Loucy (cell line): ENCODE data around the gene POLR2B.
"Not testable (repeated sequence)": the region's sequence is repeated elsewhere in the genome, so short reads cannot be mapped to it uniquely, and the experiment has no call there.

Experiments
- H2AFZ ChIP-seq: fragments of 200-600 bp; sonication (generic); 2 replicates; pipeline ENCODE4 v1.6.0; 2016; ENCODE audit warnings: antibody characterized with exemption, mild to moderate bottlenecking, low read length, moderate library complexity
- H3F3A ChIP-seq: fragments of 200-600 bp; 2 replicates; pipeline ENCODE4 v1.6.0; 2016; ENCODE audit warnings: antibody characterized with exemption, low read depth, mild to moderate bottlenecking
- H3K27me3 ChIP-seq: fragments of 200-600 bp; sonication (generic); 2 replicates; pipeline ENCODE4 v1.6.1; 2014; ENCODE audit warnings: low read length, mild to moderate bottlenecking; ENCODE audit not compliant: insufficient read depth, poor library complexity, severe bottlenecking
- H3K36me3 ChIP-seq: fragments of 200-600 bp; sonication (generic); 2 replicates; pipeline ENCODE4 v1.6.1; 2016; ENCODE audit warnings: low read length; ENCODE audit not compliant: insufficient read depth
- H3K4me1 ChIP-seq: fragments of 200-600 bp; sonication (generic); 2 replicates; pipeline ENCODE4 v1.5.1; 2014; ENCODE audit warnings: low read length, mild to moderate bottlenecking; ENCODE audit not compliant: insufficient read depth, poor library complexity, severe bottlenecking
- H3K4me2 ChIP-seq: fragments of 200-600 bp; sonication (generic); 2 replicates; pipeline ENCODE4 v1.6.0; 2014; ENCODE audit warnings: antibody characterized with exemption, low read length, low read depth, mild to moderate bottlenecking; ENCODE audit not compliant: poor library complexity, severe bottlenecking
- H3K4me3 ChIP-seq: fragments of 200-600 bp; sonication (generic); 2 replicates; pipeline ENCODE4 v1.5.1; 2014; ENCODE audit warnings: low read length, mild to moderate bottlenecking, mixed read lengths; ENCODE audit not compliant: poor library complexity, severe bottlenecking
- H3K79me2 ChIP-seq: fragments of 200-600 bp; sonication (generic); 2 replicates; pipeline ENCODE4 v1.6.1; 2014; ENCODE audit warnings: low read length; ENCODE audit not compliant: insufficient read depth
- H3K9ac ChIP-seq: fragments of 200-600 bp; sonication (generic); 2 replicates; pipeline ENCODE4 v1.6.0; 2014; ENCODE audit warnings: mild to moderate bottlenecking, low read depth, low read length, moderate library complexity; ENCODE audit not compliant: poor library complexity, severe bottlenecking
- H3K9me2 ChIP-seq: fragments of 200-600 bp; sonication (generic); replicated peaks from 2 replicates; pipeline ENCODE4 v1.6.1; 2016; ENCODE audit warnings: low read depth, low read length, mixed read lengths
- H3K9me3 ChIP-seq: fragments of 200-600 bp; sonication (generic); 2 replicates; pipeline ENCODE4 v1.6.1; 2014; ENCODE audit warnings: mild to moderate bottlenecking, antibody characterized with exemption, low read length, low read depth; ENCODE audit not compliant: insufficient read depth
- H4K20me1 ChIP-seq: fragments of 200-600 bp; sonication (generic); 2 replicates; pipeline ENCODE4 v1.6.0; 2014; ENCODE audit warnings: antibody characterized with exemption, low read length, mild to moderate bottlenecking; ENCODE audit not compliant: insufficient read depth, poor library complexity, severe bottlenecking
- EZH2phosphoT487 ChIP-seq: fragments of 200-600 bp; IDR thresholded peaks from 2 replicates; pipeline ENCODE4 v1.6.1; 2018; ENCODE audit warnings: antibody characterized with exemption, mild to moderate bottlenecking, moderate library complexity, borderline replicate concordance
- TF ChIP-seq, protein P1 (sequence below): fragments of 200-600 bp; sonication (generic); conservative IDR thresholded peaks from 2 replicates; pipeline ENCODE4 v1.5.1; 2014; ENCODE audit warnings: mild to moderate bottlenecking, antibody characterized with exemption, low read length

The POLR2B gene

DNA sequence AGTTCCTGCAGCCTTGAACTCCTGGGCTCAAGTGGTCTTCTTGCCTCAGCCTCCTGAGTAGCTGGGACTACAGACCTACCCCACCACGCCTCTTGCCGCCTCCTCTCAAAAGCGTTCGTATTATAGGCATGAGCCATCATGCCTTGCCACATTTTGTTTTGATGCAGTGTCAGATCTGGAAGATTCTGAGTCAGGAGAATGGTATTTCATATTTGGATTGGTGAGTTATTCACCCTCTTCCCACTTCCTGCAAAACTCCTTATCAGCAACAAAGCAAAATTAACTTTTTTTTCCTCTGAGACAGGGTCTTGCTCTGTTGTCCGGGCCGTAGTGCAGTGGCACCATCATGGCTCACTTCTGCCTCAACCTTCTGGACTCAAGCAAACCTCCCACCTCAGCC lies 41.4 kb upstream of the POLR2B start:
- H3K9me2 ChIP-seq, result no peaks in the 10 kb centered on the region
- TF ChIP-seq EZH2phosphoT487, result no peak
- TF ChIP-seq, protein P1, sequence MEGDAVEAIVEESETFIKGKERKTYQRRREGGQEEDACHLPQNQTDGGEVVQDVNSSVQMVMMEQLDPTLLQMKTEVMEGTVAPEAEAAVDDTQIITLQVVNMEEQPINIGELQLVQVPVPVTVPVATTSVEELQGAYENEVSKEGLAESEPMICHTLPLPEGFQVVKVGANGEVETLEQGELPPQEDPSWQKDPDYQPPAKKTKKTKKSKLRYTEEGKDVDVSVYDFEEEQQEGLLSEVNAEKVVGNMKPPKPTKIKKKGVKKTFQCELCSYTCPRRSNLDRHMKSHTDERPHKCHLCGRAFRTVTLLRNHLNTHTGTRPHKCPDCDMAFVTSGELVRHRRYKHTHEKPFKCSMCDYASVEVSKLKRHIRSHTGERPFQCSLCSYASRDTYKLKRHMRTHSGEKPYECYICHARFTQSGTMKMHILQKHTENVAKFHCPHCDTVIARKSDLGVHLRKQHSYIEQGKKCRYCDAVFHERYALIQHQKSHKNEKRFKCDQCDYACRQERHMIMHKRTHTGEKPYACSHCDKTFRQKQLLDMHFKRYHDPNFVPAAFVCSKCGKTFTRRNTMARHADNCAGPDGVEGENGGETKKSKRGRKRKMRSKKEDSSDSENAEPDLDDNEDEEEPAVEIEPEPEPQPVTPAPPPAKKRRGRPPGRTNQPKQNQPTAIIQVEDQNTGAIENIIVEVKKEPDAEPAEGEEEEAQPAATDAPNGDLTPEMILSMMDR, result no peak

DNA sequence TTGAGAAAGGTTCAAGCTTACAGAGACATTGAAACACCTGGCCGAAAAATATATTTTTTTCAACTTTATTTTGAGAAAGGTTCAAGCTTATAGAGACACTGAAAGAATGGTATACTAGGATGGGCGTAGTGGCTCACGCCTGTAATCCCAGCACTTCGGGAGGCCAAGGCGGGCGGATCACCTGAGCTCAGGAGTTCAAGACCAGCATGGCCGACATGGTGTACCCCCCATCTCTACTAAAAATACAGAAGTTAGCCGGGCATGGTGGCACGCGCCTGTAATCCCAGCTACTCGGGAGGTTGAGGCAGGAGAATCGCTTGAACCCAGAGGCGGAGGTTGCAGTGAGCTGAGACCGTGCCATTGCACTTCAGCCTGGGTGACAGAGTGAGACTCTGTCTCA lies 38.9 kb upstream of the POLR2B start:
- H3K79me2 ChIP-seq, H3K27me3 ChIP-seq, H3K9me3 ChIP-seq, H3K9ac ChIP-seq, H3K4me3 ChIP-seq, H3K9me2 ChIP-seq, H2AFZ ChIP-seq, H4K20me1 ChIP-seq, H3K4me1 ChIP-seq, H3F3A ChIP-seq, H3K4me2 ChIP-seq: not testable (repeated sequence)
- H3K36me3 ChIP-seq, result peaks cover 16% of the 10 kb centered on the region; the same call in 1 of the 2 replicates

More for the DNA sequence above, 41.4 kb upstream of the POLR2B start:
- peaks cover 3% of the 10 kb centered on the region; the same call in 1 of the 2 replicates for H3F3A ChIP-seq
- H3K4me1 ChIP-seq, result peaks cover 2% of the 10 kb centered on the region
- H3K27me3 ChIP-seq, result no peaks in the 10 kb centered on the region
- H3K79me2 ChIP-seq, result peaks cover 8% of the 10 kb centered on the region
- no peak overlapping the region for H3K4me2 ChIP-seq
- H3K36me3 ChIP-seq, result peaks cover 34% of the 10 kb centered on the region
- no peak overlapping the region for H3K4me3 ChIP-seq
- peaks cover 10% of the 10 kb centered on the region for H4K20me1 ChIP-seq
- H2AFZ ChIP-seq, result no peak overlapping the region
- H3K9me3 ChIP-seq, result no peaks in the 10 kb centered on the region
- H3K9ac ChIP-seq, result no peak overlapping the region

DNA sequence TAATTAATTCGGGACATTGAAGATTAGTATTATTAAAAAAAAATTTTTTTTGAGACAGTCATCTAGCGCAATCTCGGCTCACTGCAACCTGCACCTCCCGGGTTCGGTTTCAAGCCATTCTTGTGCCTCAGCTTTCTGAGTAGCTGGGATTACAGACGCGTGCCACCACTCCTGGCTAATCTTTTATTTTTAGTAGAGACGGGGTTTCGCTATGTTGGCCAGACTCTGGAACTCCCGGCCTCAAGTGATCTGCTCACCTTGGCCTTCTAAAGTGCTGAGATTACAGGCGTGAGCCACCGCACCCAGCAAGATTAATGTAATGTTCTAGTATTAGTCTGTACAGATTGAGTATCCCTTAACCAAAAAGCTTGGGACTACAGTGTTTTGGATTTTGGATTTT lies 38.3 kb upstream of the POLR2B start:
- Histone ChIP-seq H4K20me1 (no peaks in the 10 kb centered on the region), H3F3A (no peaks in the 10 kb centered on the region), H3K9ac (no peak overlapping the region), H3K4me3 (no peak overlapping the region), H3K36me3 (peaks cover 13% of the 10 kb centered on the region; the same call in 1 of the 2 replicates), H3K4me1 (no peaks in the 10 kb centered on the region), H3K9me3 (no peaks in the 10 kb centered on the region), H3K79me2 (no peaks in the 10 kb centered on the region), H3K27me3 (no peaks in the 10 kb centered on the region), H2AFZ (no peak overlapping the region), H3K9me2 (no peaks in the 10 kb centered on the region), H3K4me2 (no peak overlapping the region)
- TF ChIP-seq, protein P1, result no peak
- no peak for TF ChIP-seq EZH2phosphoT487

DNA sequence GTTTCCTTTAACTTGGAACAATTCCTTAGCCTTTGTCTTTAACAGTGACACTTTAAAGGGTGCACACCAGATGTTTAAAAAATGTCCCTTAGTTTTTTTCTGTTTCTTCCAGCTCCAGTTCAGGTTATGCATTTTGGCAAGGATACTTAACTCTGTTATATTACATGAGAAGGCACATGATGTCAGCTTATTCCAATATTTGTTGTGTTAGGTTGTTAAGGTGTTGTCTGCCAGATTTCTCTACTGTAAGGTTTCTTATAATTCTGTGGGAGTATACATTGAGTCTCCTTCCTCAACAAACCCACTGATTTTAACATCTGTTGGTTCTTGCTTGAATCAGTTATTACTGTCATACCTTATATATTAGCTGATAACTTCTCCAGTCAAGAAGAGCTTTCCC lies 37.7 kb upstream of the POLR2B start:
- no peak overlapping the region for H2AFZ ChIP-seq
- H3K4me2 ChIP-seq, result no peak overlapping the region
- H3K9me2 ChIP-seq, result no peaks in the 10 kb centered on the region
- H3F3A ChIP-seq, result no peaks in the 10 kb centered on the region
- H3K4me1 ChIP-seq, result no peaks in the 10 kb centered on the region
- H3K4me3 ChIP-seq, result no peak overlapping the region
- H3K9ac ChIP-seq, result no peak overlapping the region
- peaks cover 13% of the 10 kb centered on the region; the same call in 1 of the 2 replicates for H3K36me3 ChIP-seq
- TF ChIP-seq EZH2phosphoT487, result no peak
- TF ChIP-seq, protein P1, result no peak
- H3K9me3 ChIP-seq, result no peaks in the 10 kb centered on the region
- H3K79me2 ChIP-seq, result no peaks in the 10 kb centered on the region
- no peaks in the 10 kb centered on the region for H3K27me3 ChIP-seq
- H4K20me1 ChIP-seq, result no peaks in the 10 kb centered on the region
